Heart left ventricle (tissue), 13 donors: ENCODE measurements around the gene PTPRN2.

Source experiments
- POLR2A ChIP-seq, 2 donors: fragments of 450-650 bp; IDR thresholded peaks; one replicate each; pipeline ENCODE4 v1.6.1; 2017; ENCODE audit warnings: antibody characterized with exemption in 2 of 2, mild to moderate bottlenecking in 2 of 2, moderate library complexity in 2 of 2
- TF ChIP-seq, protein P1 (sequence below), 12 donors: fragments of 200-600 bp; sonication (generic) in 4 of 12; IDR thresholded peaks; one replicate each; pipeline versions ENCODE4 v1.5.0 to v1.8.0; 2018 to 2022; ENCODE audit warnings: antibody characterized with exemption in 12 of 12, mild to moderate bottlenecking in 5 of 12
- donor health status: ischemic (EF 13 %, LVEDD 7.1; RV severe dilation, severe dysfunction).
- donor health status: DM: no; HTN: yes; CAD: no.
- donor health status: DM: no; HTN: no; CAD: no.
- donor health status: ischemic (EF 25% LVEDD 6.9; RV normal size, moderate dysfunction).
- donor health status: ischemic (EF 25% LVEDD 5.7; RV mildly dilated, moderate dysfunction).
- donor health status: ischemic (EF 35%, LVEDD 5.7; RV mildly dilated, moderate dysfunction).
- donor health status: nonischemic (EF 11% LVEDD 7.7; RV severe dilation, severe dysfunction).
- donor health status: DM: yes; HTN: yes; CAD: no.
- donor health status: PGD.
- donor health status: ischemic (EF 29% LVEDD 5.4; RV normal size, mild dysfunction).
- donor health status: nonischemic (EF 23%, LVEDD 6.1; RV moderate dilation, normal function).

DNA sequence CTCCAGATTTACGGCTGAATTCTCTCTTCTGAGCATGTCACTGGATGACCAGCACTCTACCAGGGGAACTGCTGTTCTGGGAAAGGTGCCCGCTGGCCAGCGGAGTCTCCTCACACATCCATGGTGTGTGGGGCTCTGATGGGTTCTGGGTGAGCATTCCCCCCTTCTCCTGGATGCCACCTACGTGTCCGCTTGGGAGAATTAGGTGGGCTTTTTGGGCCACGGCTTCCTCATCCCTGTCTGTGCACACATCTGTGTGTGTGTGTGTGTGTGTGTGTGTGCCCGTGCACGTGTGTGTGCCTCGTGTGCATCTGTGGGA is 1087.8 kb downstream of the PTPRN2 start:
- TF ChIP-seq, protein P1, sequence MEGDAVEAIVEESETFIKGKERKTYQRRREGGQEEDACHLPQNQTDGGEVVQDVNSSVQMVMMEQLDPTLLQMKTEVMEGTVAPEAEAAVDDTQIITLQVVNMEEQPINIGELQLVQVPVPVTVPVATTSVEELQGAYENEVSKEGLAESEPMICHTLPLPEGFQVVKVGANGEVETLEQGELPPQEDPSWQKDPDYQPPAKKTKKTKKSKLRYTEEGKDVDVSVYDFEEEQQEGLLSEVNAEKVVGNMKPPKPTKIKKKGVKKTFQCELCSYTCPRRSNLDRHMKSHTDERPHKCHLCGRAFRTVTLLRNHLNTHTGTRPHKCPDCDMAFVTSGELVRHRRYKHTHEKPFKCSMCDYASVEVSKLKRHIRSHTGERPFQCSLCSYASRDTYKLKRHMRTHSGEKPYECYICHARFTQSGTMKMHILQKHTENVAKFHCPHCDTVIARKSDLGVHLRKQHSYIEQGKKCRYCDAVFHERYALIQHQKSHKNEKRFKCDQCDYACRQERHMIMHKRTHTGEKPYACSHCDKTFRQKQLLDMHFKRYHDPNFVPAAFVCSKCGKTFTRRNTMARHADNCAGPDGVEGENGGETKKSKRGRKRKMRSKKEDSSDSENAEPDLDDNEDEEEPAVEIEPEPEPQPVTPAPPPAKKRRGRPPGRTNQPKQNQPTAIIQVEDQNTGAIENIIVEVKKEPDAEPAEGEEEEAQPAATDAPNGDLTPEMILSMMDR (IDR thresholded peaks at IDR 0.05) = no peak
- TF ChIP-seq POLR2A (IDR thresholded peaks at IDR 0.05) = no peak
